ENCODE measurements around the gene SHROOM1.

GRCh38 chr5:132778856-132779255, 51.6 kb downstream of the SHROOM1 start:
- TF ChIP-seq GATA2 (IDR thresholded peaks at IDR 0.05; ENCODE audit: low read depth, low read length) (no peak), GATA3 (IDR thresholded peaks at IDR 0.05; ENCODE audit: low read depth, low read length) (no peak)
